ENCODE data around the gene GRM4. TPM values are rescaled to one million over a fixed set of nuclear protein-coding genes. Genes with fewer than 3 reads are reported as not detected.

The GRM4 gene
- total and polyA plus RNA-seq, 4 donors: not detected

GRCh38 chr6:34039943-34040342 lies 105.9 kb downstream of the GRM4 start:
- H3K36me3 ChIP-seq (ENCODE audit: control insufficient read depth in 4 of 4, insufficient read depth in 3 of 4, low read depth in 1 of 4, low read length in 3 of 4): no peaks in the 10 kb centered on the region
- no peak overlapping the region for H3K4me3 ChIP-seq (ENCODE audit: low read depth in 1 of 3, low read length in 3 of 3)
- 85% methylated on average over 11 of the region's 11 CpGs for WGBS
- no peak for TF ChIP-seq FOXA2 (IDR thresholded peaks at IDR 0.05)
- no peak for TF ChIP-seq ZBTB33 (IDR thresholded peaks at IDR 0.05)
- TF ChIP-seq NR2F2 (IDR thresholded peaks at IDR 0.05): no peak
- TF ChIP-seq EGR1 (IDR thresholded peaks at IDR 0.05; ENCODE audit: low read depth in 2 of 2): no peak
- TF ChIP-seq YY1 (IDR thresholded peaks at IDR 0.05): no peak
- TF ChIP-seq HNF4A (conservative IDR thresholded peaks at IDR 0.05): no peak
- TF ChIP-seq HNF4G (IDR thresholded peaks at IDR 0.05): no peak
- no peak for TF ChIP-seq REST (IDR thresholded peaks at IDR 0.05)
- TF ChIP-seq FOXA1 (IDR thresholded peaks at IDR 0.05): no peak
- TF ChIP-seq MAX (IDR thresholded peaks at IDR 0.05): no peak
- no peak for TF ChIP-seq RXRA (IDR thresholded peaks at IDR 0.05)
- TF ChIP-seq GABPA (IDR thresholded peaks at IDR 0.05 in 1 of 2, conservative IDR thresholded peaks at IDR 0.05 in 1 of 2): no peak
- no peak for TF ChIP-seq JUND (IDR thresholded peaks at IDR 0.05)
- TF ChIP-seq ATF3 (IDR thresholded peaks at IDR 0.05): no peak
- TF ChIP-seq TAF1 (conservative IDR thresholded peaks at IDR 0.05): no peak
- no peak for TF ChIP-seq SP1 (IDR thresholded peaks at IDR 0.05)
- no peak for TF ChIP-seq CTCF (IDR thresholded peaks at IDR 0.05; ENCODE audit: low read depth, low read length, missing input control)
- TF ChIP-seq RAD21 (IDR thresholded peaks at IDR 0.05): no peak
- H3K4me1 ChIP-seq (ENCODE audit: control insufficient read depth in 4 of 4, insufficient read depth in 4 of 4, low read length in 3 of 4): no peaks in the 10 kb centered on the region
- H3K27ac ChIP-seq (ENCODE audit: low read depth in 1 of 2, low read length in 2 of 2): no peak overlapping the region
- H3K9me3 ChIP-seq (ENCODE audit: control insufficient read depth in 4 of 4, low read length in 3 of 4): no peaks in the 10 kb centered on the region
- no peak for DNase-seq (ENCODE audit: low spot score)
- H3K9ac ChIP-seq (ENCODE audit: low read depth in 1 of 2, low read length in 2 of 2): no peak overlapping the region
- no peaks in the 10 kb centered on the region for H3K27me3 ChIP-seq (ENCODE audit: control insufficient read depth in 4 of 4, insufficient read depth in 4 of 4, low read length in 3 of 4)
